HG02938 (cell line): ENCODE data around the gene ELAVL2.

Experiments used
- ATAC-seq: cut with Tn5 transposase; IDR thresholded peaks from one replicate; pipeline ENCODE4 v1.9.1; 2021; ENCODE audit warnings: mild to moderate bottlenecking, moderate library complexity; ENCODE audit not compliant: unreplicated experiment

The ELAVL2 gene

GRCh38 chr9:23826120-23826629, at the start of gene ELAVL2:
Gene ELAVL2, minus strand, starts transcription at chr9:23826240. Its CDS starts 64,006 bp downstream, at chr9:23762234.
- ATAC-seq, result no peak

GRCh38 chr9:23858234-23858633, 32.2 kb upstream of the ELAVL2 start:
- ATAC-seq, result no peak

GRCh38 chr9:23855873-23856604, 30.0 kb upstream of the ELAVL2 start:
- no peak for ATAC-seq

- ATAC-seq, result no peak
Measured at GRCh38 chr9:23850690-23851629, 24.9 kb upstream of the ELAVL2 start.

- ATAC-seq, result no peak
Measured at GRCh38 chr9:23850242-23850689, 24.2 kb upstream of the ELAVL2 start.

GRCh38 chr9:23849379-23850035, 23.5 kb upstream of the ELAVL2 start:
- no peak for ATAC-seq

GRCh38 chr9:23842565-23843129, 16.6 kb upstream of the ELAVL2 start:
- no peak for ATAC-seq

- no peak for ATAC-seq
Measured at GRCh38 chr9:23841304-23841703, 15.3 kb upstream of the ELAVL2 start.

GRCh38 chr9:23837038-23837437, 11.0 kb upstream of the ELAVL2 start:
- no peak for ATAC-seq

GRCh38 chr9:23830929-23831730, 5.1 kb upstream of the ELAVL2 start:
- ATAC-seq, result no peak

GRCh38 chr9:23830476-23830805, 4.4 kb upstream of the ELAVL2 start:
- no peak for ATAC-seq

- no peak for ATAC-seq
Measured at GRCh38 chr9:23829580-23830475, 3.8 kb upstream of the ELAVL2 start.

- ATAC-seq, result no peak
Measured at GRCh38 chr9:23825700-23826099, 340 bp downstream of the ELAVL2 start.

- no peak for ATAC-seq
Measured at GRCh38 chr9:23824830-23825591, 1.0 kb downstream of the ELAVL2 start.

GRCh38 chr9:23823986-23824829, 1.8 kb downstream of the ELAVL2 start:
- no peak for ATAC-seq

GRCh38 chr9:23823269-23823668, 2.8 kb downstream of the ELAVL2 start:
- no peak for ATAC-seq
